Skeletal muscle satellite cell (primary cell): ENCODE data around the gene GPRC5C. TPM values are rescaled to one million over a fixed set of nuclear protein-coding genes. Genes with fewer than 3 reads are reported as not detected.

ENCODE experiments used
- H3K27me3 ChIP-seq: 2 replicates; pipeline ENCODE4 v1.7.0; 2013; ENCODE audit warnings: low read length; ENCODE audit not compliant: control insufficient read depth, insufficient read depth
- H3K36me3 ChIP-seq: 2 replicates; pipeline ENCODE4 v1.7.0; 2013; ENCODE audit warnings: mild to moderate bottlenecking, control low read depth, low read length; ENCODE audit not compliant: insufficient read depth
- H3K4me1 ChIP-seq: 2 replicates; pipeline ENCODE4 v1.7.0; 2013; ENCODE audit warnings: low read length; ENCODE audit not compliant: control insufficient read depth, insufficient read depth
- H3K4me2 ChIP-seq: 2 replicates; pipeline ENCODE4 v1.7.0; 2013; ENCODE audit warnings: mild to moderate bottlenecking, low read length
- H3K4me3 ChIP-seq: 2 replicates; pipeline ENCODE4 v1.7.0; 2013; ENCODE audit warnings: low read length
- H3K9ac ChIP-seq: 2 replicates; pipeline ENCODE4 v1.7.0; 2013; ENCODE audit warnings: mild to moderate bottlenecking, low read depth, low read length, moderate library complexity
- H3K9me3 ChIP-seq: replicated peaks from 2 replicates; pipeline ENCODE4 v1.7.0; 2013; ENCODE audit warnings: mild to moderate bottlenecking, control low read depth, low read length
- total RNA-seq: library from RNA; depleted of rRNA; stranded (reverse); fragments of >200 nt; gene quantifications from 2 replicates; pipeline ENCODE4 v1.2.3, GENCODE V29; 2012; rRNA removed

GPRC5C gene, protein sequence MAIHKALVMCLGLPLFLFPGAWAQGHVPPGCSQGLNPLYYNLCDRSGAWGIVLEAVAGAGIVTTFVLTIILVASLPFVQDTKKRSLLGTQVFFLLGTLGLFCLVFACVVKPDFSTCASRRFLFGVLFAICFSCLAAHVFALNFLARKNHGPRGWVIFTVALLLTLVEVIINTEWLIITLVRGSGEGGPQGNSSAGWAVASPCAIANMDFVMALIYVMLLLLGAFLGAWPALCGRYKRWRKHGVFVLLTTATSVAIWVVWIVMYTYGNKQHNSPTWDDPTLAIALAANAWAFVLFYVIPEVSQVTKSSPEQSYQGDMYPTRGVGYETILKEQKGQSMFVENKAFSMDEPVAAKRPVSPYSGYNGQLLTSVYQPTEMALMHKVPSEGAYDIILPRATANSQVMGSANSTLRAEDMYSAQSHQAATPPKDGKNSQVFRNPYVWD
- total RNA-seq, result 0.22 and 0.25 TPM in 2 replicates

DNA sequence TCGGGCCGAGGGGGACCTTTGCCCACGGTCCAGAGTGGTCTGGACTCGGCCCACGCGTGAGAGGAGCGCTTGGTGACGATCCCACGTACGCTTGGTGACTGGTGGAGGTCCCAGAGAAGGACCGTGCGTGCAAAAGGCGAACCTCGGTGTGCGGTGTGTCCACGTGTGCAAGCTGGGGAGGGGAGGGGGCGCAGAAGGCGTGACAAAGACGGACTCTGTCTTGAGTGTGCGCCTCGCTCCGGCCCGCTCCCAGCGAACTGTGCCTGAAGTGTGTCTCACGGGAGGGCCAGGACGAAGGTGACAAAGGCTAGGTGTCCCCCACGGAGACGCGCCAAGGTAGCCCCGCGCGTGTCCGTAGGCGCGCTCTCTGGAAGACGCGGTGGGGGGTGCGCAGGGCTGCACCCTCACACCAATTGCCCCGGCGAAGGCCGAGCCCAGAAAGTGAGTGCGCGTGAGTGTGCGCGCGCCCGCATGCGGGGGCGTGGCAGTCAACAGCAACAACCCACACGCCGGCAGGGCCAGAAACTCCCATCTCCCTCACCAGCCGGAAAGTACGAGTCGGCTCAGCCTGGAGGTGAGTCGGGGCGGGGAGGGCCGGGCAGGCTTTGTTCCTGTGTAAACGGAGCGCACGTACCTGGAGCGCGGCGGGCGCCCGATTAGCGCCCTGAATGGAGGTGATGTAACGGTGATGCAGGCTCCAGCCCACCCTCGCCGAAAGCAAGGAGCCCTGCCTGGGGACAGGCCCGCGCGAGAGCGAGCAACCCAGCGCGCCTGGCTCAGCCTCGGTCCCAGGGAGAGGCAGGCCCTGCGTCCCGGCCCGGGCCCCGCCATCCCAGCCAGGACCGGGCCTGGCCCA lies at the start of gene GPRC5C:
Gene GPRC5C, plus strand, starts transcription at position 521 of the 856 bp plus-strand sequence. CDS start 7,689 bp downstream, outside the sequence.
- Histone ChIP-seq H3K9me3 (peaks cover 4% of the 10 kb centered on the region), H3K27me3 (peaks cover 13% of the 10 kb centered on the region), H3K4me3 (no peak within 1 kb of the TSS), H3K9ac (no peak within 1 kb of the TSS), H3K36me3 (no peaks in the 10 kb centered on the region), H3K4me1 (no peaks in the 10 kb centered on the region), H3K4me2 (no peak within 1 kb of the TSS)

GRCh38 chr17:74383141-74383540 lies 48.7 kb upstream of the GPRC5C start:
- Histone ChIP-seq H3K36me3 (no peaks in the 10 kb centered on the region), H3K9ac (no peak overlapping the region), H3K4me1 (no peaks in the 10 kb centered on the region), H3K4me2 (no peak overlapping the region), H3K4me3 (no peak overlapping the region), H3K9me3 (no peaks in the 10 kb centered on the region), H3K27me3 (no peaks in the 10 kb centered on the region)

DNA sequence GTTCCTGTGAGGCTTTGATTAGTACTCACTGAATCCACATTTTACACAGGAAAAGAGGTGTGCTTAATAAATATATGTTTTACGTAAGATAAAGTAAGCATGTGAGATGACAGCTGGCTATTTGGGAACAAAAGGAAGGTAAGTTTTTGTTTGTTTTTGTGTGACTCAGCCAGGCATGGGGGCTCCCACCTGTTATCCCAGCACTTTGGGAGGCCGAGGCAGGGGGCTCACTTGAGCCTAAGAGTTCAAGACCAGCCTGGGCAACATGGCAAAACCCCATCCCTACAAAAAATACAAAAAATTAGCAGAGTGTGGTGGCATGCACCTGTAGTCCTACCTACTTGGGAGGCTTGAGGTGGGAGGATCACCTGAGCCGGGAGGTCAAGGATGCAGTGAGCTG lies 46.7 kb upstream of the GPRC5C start:
- Histone ChIP-seq H3K4me2 (no peak overlapping the region), H3K36me3 (no peaks in the 10 kb centered on the region), H3K9me3 (no peaks in the 10 kb centered on the region), H3K27me3 (no peaks in the 10 kb centered on the region), H3K4me1 (no peaks in the 10 kb centered on the region), H3K4me3 (no peak overlapping the region), H3K9ac (no peak overlapping the region)

- H3K9me3 ChIP-seq, result no peaks in the 10 kb centered on the region
- H3K4me2 ChIP-seq, result no peak overlapping the region
- no peaks in the 10 kb centered on the region for H3K27me3 ChIP-seq
- H3K4me1 ChIP-seq, result no peaks in the 10 kb centered on the region
- no peak overlapping the region for H3K9ac ChIP-seq
- H3K4me3 ChIP-seq, result no peak overlapping the region
- H3K36me3 ChIP-seq, result no peaks in the 10 kb centered on the region
Measured at GRCh38 chr17:74386386-74386785, 45.5 kb upstream of the GPRC5C start.

GRCh38 chr17:74387365-74388218 lies 44.3 kb upstream of the GPRC5C start:
- Histone ChIP-seq H3K9me3 (no peaks in the 10 kb centered on the region), H3K36me3 (no peaks in the 10 kb centered on the region), H3K27me3 (no peaks in the 10 kb centered on the region), H3K4me1 (no peaks in the 10 kb centered on the region), H3K9ac (no peak overlapping the region), H3K4me2 (no peak overlapping the region), H3K4me3 (no peak overlapping the region)

- Histone ChIP-seq H3K27me3 (no peaks in the 10 kb centered on the region), H3K4me3 (no peak overlapping the region), H3K9ac (no peak overlapping the region), H3K36me3 (no peaks in the 10 kb centered on the region), H3K4me1 (no peaks in the 10 kb centered on the region), H3K4me2 (no peak overlapping the region), H3K9me3 (no peaks in the 10 kb centered on the region)
Measured at GRCh38 chr17:74389084-74389753, 42.7 kb upstream of the GPRC5C start.

- H3K9me3 ChIP-seq, result no peaks in the 10 kb centered on the region
- no peaks in the 10 kb centered on the region for H3K27me3 ChIP-seq
- H3K9ac ChIP-seq, result no peak overlapping the region
- H3K4me2 ChIP-seq, result no peak overlapping the region
- no peaks in the 10 kb centered on the region for H3K4me1 ChIP-seq
- no peak overlapping the region for H3K4me3 ChIP-seq
- no peaks in the 10 kb centered on the region for H3K36me3 ChIP-seq
Measured at GRCh38 chr17:74389937-74390679, 41.8 kb upstream of the GPRC5C start.

DNA sequence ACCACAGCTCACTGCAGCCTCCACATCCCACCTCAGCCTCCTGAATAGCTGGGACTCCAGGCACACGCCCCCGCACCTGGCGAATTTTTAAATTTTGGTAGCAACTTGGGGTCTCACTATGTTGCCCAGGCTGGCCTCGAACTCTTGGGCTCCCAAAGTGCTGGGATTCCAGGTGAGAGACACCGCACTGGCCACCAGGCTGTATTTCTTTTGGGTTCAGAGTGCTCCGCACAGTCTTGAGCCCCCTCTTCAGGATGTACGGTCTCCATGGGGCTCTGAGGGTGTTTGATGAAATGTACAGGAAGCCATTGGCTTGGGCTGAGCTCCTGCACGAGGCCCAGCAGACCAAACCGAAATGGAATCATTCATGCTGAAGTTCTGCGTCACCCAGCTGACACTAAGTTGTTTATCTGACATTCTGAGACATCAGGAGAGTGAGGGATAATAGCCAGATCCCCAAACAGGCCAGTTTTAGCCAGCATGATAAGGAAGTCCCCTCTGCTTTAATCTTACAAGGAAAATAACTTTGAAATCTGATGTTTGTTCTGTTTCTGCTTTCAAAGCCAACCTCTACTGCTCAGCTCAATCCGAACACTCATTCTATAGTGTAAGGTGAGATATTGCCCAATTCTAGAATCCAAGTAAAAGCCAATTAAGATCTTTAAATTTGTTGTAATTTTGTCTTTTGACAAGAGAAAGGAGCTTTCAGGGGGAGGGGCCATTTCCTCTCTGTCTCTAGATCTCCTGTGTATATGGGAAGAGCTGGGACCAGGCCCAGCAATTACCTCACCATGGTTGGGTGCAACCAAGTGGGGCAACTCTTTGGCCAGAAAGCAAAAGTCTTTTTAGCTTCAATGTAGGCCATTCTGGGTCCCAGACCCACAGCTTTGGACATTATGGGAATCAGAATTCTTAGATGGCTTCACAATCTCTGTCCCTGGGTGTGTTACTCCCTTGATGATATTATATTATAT lies 40.9 kb upstream of the GPRC5C start:
- Histone ChIP-seq H3K4me3 (no peak overlapping the region), H3K4me1 (no peaks in the 10 kb centered on the region), H3K9me3 (no peaks in the 10 kb centered on the region), H3K27me3 (no peaks in the 10 kb centered on the region), H3K9ac (no peak overlapping the region), H3K36me3 (no peaks in the 10 kb centered on the region), H3K4me2 (no peak overlapping the region)

DNA sequence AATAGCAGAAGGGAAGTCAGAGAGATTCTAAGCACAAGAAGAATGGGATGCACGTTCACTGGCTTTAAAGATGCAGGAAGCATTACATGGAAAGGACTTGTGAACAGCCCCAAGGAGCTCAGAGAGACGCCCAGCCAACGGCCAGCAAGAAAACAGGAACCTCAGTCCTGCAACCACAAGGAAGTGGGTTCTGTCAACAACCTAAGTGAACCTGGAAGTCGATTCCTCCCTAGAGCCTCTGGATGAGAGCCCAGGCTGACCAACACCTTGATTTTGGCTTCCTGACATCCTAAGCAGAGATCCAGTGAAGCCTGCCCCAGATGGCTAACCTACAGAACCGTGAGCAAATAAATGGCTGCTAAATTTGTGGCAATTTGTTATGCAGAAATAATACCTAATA lies 40.1 kb upstream of the GPRC5C start:
- Histone ChIP-seq H3K4me2 (no peak overlapping the region), H3K27me3 (no peaks in the 10 kb centered on the region), H3K9ac (no peak overlapping the region), H3K4me1 (no peaks in the 10 kb centered on the region), H3K36me3 (no peaks in the 10 kb centered on the region), H3K9me3 (no peaks in the 10 kb centered on the region), H3K4me3 (no peak overlapping the region)
